Smooth muscle cell (in vitro differentiated cells): Measurements from ENCODE around the gene SDK1. TPM values are rescaled to one million over a fixed set of nuclear protein-coding genes. Genes with fewer than 3 reads are reported as not detected.

ENCODE experiments used
- DNase-seq: peaks from one replicate; lab custom pipeline; 2025; ENCODE audit not compliant: unreplicated experiment; lab: John Stamatoyannopoulos, UW
- H2AFZ ChIP-seq: fragments of 200-600 bp; sonication (generic); 2 replicates; pipeline ENCODE4 v1.6.0; 2016; ENCODE audit warnings: antibody characterized with exemption, low read depth, mild to moderate bottlenecking
- H3F3A ChIP-seq: fragments of 200-600 bp; sonication (generic); 2 replicates; pipeline ENCODE4 v1.6.0; 2017; ENCODE audit warnings: antibody characterized with exemption, low read depth
- H3K27ac ChIP-seq: fragments of 200-600 bp; sonication (generic); 2 replicates; pipeline ENCODE4 v1.5.1; 2016; ENCODE audit warnings: low read depth, mild to moderate bottlenecking
- H3K27me3 ChIP-seq: fragments of 200-600 bp; sonication (generic); 2 replicates; pipeline ENCODE4 v1.6.1; 2016; ENCODE audit warnings: low read depth, mild to moderate bottlenecking
- H3K36me3 ChIP-seq: fragments of 200-600 bp; sonication (generic); 2 replicates; pipeline ENCODE4 v1.5.1; 2016; ENCODE audit warnings: low read depth
- H3K4me1 ChIP-seq: fragments of 200-600 bp; sonication (generic); 2 replicates; pipeline ENCODE4 v1.5.1; 2016; ENCODE audit warnings: low read depth
- H3K4me2 ChIP-seq: fragments of 200-600 bp; sonication (generic); 2 replicates; pipeline ENCODE4 v1.6.0; 2016; ENCODE audit warnings: mild to moderate bottlenecking
- H3K4me3 ChIP-seq: fragments of 200-600 bp; sonication (generic); 2 replicates; pipeline ENCODE4 v1.5.1; 2016; ENCODE audit warnings: mild to moderate bottlenecking
- H3K79me2 ChIP-seq: fragments of 200-600 bp; sonication (generic); 2 replicates; pipeline ENCODE4 v1.6.0; 2016; ENCODE audit warnings: low read depth, mild to moderate bottlenecking
- H3K9ac ChIP-seq: fragments of 200-600 bp; sonication (generic); 2 replicates; pipeline ENCODE4 v1.6.0; 2016; ENCODE audit warnings: low read depth
- H3K9me3 ChIP-seq: fragments of 200-600 bp; sonication (generic); replicated peaks from 2 replicates; pipeline ENCODE4 v1.5.1; 2016; ENCODE audit warnings: low read depth
- H4K20me1 ChIP-seq: fragments of 200-600 bp; sonication (generic); 2 replicates; pipeline ENCODE4 v1.6.0; 2016; ENCODE audit warnings: low read depth
- CTCF ChIP-seq: fragments of 200-600 bp; sonication (generic); IDR thresholded peaks from 2 replicates; pipeline ENCODE4 v1.5.1; 2017; ENCODE audit warnings: borderline replicate concordance, mild to moderate bottlenecking, antibody characterized with exemption; ENCODE audit not compliant: insufficient read depth, poor library complexity, severe bottlenecking
- WGBS: methylation state at CpG from one replicate; pipeline ENCODE4 v1.1.7; 2016; ENCODE audit warnings: low lambda C conversion rate; 5-methylcytosine and 5-hydroxymethylcytosine counted together
- polyA plus RNA-seq: library from polyadenylated mRNA; unstranded; fragments of >200 nt; fragmentation: Nextera tagmentation; extraction: Ambion mirVana; gene quantifications from 2 replicates; pipeline ENCODE4 v1.2.1, GENCODE V29; 2016
- total RNA-seq: library from RNA; depleted of rRNA; stranded (reverse); fragments of >200 nt; gene quantifications from 2 replicates; pipeline ENCODE4 v1.2.3, GENCODE V29; 2014

Gene SDK1
- total and polyA plus RNA-seq, 2 experiments from 2014 or later = 1.1 to 2.5 TPM

- Histone ChIP-seq H3F3A (no peaks in the 10 kb centered on the region), H2AFZ (no peak overlapping the region), H3K4me1 (no peaks in the 10 kb centered on the region), H3K9ac (no peak overlapping the region), H4K20me1 (no peaks in the 10 kb centered on the region), H3K4me2 (no peak overlapping the region), H3K36me3 (no peaks in the 10 kb centered on the region), H3K27ac (no peak overlapping the region), H3K4me3 (no peak overlapping the region), H3K27me3 (no peaks in the 10 kb centered on the region), H3K9me3 (no peaks in the 10 kb centered on the region), H3K79me2 (no peaks in the 10 kb centered on the region)
- 95% methylated on average over 7 of the region's 7 CpGs for WGBS
- no peak for DNase-seq
- TF ChIP-seq CTCF = no peak
These were observed 721.2 kb downstream of the SDK1 start for GRCh38 chr7:4022265-4022664.

GRCh38 chr7:4023502-4023901, 722.5 kb downstream of the SDK1 start:
- no peaks in the 10 kb centered on the region for H3K9me3 ChIP-seq
- H3K27ac ChIP-seq = no peak overlapping the region
- H3K79me2 ChIP-seq = no peaks in the 10 kb centered on the region
- no peaks in the 10 kb centered on the region for H3F3A ChIP-seq
- no peak overlapping the region for H3K4me3 ChIP-seq
- H3K4me1 ChIP-seq = no peaks in the 10 kb centered on the region
- 96% methylated on average over 10 of the region's 10 CpGs for WGBS
- H3K36me3 ChIP-seq = no peaks in the 10 kb centered on the region
- no peak for DNase-seq
- no peak overlapping the region for H2AFZ ChIP-seq
- H3K27me3 ChIP-seq = no peaks in the 10 kb centered on the region
- no peak for TF ChIP-seq CTCF
- H4K20me1 ChIP-seq = no peaks in the 10 kb centered on the region
- H3K4me2 ChIP-seq = no peak overlapping the region
- no peak overlapping the region for H3K9ac ChIP-seq

GRCh38 chr7:4024133-4024532, 723.1 kb downstream of the SDK1 start:
- H3K79me2 ChIP-seq = no peaks in the 10 kb centered on the region
- no peak overlapping the region for H3K9ac ChIP-seq
- no peak for DNase-seq
- no peaks in the 10 kb centered on the region for H3K9me3 ChIP-seq
- TF ChIP-seq CTCF = no peak
- no peak overlapping the region for H2AFZ ChIP-seq
- no peak overlapping the region for H3K4me3 ChIP-seq
- H3K36me3 ChIP-seq = no peaks in the 10 kb centered on the region
- no peaks in the 10 kb centered on the region for H3K4me1 ChIP-seq
- no peak overlapping the region for H3K4me2 ChIP-seq
- WGBS = 90% methylated on average over 1 of the region's 1 CpG
- H3F3A ChIP-seq = no peaks in the 10 kb centered on the region
- H3K27me3 ChIP-seq = no peaks in the 10 kb centered on the region
- no peak overlapping the region for H3K27ac ChIP-seq
- H4K20me1 ChIP-seq = no peaks in the 10 kb centered on the region

- Histone ChIP-seq H3K9me3 (no peaks in the 10 kb centered on the region), H3K9ac (no peak overlapping the region), H3K4me2 (no peak overlapping the region), H3K4me1 (no peaks in the 10 kb centered on the region), H3K27me3 (no peaks in the 10 kb centered on the region), H3K79me2 (no peaks in the 10 kb centered on the region), H4K20me1 (no peaks in the 10 kb centered on the region), H3K27ac (no peak overlapping the region), H3K36me3 (no peaks in the 10 kb centered on the region), H3F3A (no peaks in the 10 kb centered on the region), H2AFZ (no peak overlapping the region), H3K4me3 (no peak overlapping the region)
- TF ChIP-seq CTCF = no peak
- no peak for DNase-seq
- WGBS = over 99% methylated on average over 7 of the region's 7 CpGs
These were observed 723.8 kb downstream of the SDK1 start for GRCh38 chr7:4024806-4025205.
